Measurements from ENCODE around the gene HEXD.
"Not testable (repeated sequence)": the region's sequence is repeated elsewhere in the genome, so short reads cannot be mapped to it uniquely, and the experiment has no call there.

HEXD gene

DNA sequence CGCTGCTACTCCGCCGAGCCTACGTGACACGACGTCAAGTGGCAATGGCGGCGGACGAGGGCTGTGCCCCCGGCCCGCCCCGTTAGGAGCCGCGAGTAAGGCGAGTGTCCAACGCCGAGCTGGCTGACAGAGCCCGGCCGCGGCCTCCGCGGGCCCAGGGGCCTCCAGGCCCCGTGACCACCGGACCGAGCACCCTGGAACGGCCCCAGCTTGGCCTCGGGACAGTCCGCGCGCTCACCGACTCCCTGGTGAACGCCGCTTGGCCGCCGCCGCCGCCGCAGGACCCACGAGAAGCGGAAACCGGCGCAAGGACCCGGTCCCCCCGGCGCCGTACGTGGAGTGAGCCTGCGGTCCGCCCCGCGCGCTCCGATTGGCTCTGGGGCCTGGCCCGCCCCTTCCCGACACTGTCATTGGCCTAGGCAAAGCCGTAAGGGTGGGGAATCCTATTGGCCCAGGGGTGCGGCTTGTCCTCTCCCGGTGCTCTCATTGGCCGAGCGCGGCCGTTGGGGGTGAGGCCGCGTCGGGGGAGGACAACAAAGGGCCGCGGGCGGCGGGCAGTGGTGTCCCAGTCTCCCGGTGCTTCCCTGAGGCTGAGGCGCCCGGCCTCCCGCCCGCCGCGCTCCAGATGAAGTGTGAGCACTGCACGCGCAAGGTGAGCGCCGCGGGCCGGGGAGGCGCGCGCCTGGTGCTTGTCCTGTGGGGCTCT is 40.2 kb downstream of the HEXD start, which contains the start of gene NARF:
Gene NARF (plus strand): TSS at position 563 of the 706 bp plus-strand sequence. CDS start 63 bp downstream, at position 626.
- peak; percentile 99 for DNase-seq (ENCODE audit: low read depth)

DNA sequence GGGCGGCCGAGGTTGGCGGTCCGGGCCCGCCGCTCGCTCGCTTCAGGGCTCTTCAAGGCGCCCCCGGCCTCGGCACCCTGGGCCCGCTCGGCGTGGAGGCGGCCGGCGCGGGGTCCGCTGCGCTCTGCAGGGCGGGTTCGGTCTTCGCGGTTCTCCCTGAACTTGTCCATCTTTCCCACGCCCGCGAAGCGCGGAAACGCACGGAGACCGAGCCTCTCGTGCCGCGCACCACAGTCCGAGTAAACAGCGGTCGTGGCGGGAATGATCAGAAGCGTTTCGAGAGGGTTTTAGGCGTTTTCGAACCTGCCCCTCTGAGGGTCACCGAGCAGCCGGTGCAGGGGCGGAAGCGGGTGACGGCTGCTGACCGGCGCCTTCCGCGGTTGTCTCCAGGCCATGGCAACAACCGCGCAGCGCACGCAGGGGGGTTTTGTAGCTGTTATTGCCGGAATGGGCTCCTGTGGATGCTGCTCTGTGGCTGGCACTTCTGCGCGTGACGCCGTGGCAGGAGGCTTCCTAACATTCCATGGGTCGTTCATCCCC is 40.8 kb downstream of the HEXD start:
- DNase-seq (ENCODE audit: low read depth) = peak; percentile 56

DNA sequence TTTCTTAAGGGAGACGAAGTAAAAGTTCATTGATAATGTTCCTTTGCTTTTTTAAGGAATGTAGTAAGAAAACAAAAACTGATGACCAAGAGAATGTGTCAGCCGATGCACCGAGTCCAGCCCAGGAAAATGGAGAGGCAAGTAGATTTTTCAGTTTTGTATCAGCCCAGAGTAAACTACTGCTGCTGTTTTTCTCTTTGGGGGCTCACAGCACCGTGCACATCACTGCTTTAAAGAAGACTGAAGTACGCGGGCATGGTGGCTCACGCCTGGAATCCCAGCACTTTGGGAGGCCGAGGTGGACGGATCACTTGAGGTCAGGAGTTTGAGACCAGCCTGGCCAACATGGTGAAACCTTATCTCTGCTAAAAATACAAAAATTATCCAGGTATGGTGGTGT is 41.8 kb downstream of the HEXD start:
- DNase-seq (ENCODE audit: low read depth) = not testable (repeated sequence)

DNA sequence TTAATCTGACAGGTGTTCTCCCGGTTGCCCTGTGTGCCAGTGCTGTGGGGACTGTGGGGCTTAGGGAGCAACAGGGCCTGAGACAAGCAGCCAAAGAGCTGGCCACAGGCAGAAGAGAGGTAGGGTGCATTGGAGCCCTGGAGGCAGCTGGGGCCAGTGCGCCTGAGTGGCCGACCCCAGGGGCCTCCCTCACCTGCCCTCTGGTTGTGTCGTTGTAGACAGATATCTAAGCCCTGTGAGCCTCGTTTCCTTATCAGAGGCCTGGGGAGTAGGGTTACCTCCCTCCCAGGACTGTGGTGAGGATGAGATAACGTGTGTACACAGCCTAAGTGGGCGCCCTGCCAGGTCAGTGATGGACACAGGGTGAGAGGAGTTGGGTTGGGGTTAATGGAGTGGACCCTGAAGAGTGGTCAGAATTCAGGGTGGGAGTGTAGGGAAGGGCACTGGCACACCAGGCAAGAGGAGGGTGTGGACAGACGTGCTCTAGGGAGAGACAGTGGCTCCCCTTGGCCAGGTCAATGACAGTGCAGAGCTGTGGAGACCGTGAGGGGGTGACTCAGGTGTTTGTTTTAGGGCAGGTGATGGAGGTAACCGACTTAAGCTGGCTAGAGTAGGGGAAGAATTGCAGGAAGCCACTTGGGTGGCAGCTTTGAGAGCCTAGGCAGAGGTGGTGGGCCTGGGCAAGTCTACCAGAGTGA is 43.8 kb downstream of the HEXD start:
- no peak for DNase-seq (ENCODE audit: low read depth)

DNA sequence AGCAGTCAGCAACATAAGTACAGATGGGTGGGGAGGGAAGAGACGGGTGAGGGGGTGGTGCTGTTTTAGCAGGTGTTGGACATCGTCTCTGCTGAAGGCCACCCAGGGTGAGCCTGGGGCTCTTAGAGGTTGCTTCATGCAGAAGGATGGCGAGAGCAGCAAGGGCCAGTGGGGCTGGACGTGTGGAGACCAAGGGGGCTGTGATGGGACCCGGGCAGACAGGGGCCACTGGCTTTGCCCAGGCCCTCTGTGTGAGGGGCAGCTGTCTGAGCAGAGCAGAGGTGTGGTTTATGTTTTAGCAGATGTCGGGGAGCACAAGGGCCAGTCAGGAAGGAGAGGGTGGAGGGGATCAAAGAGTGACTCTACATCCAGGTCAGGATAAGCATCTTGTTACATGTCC is 45.2 kb downstream of the HEXD start:
- DNase-seq (ENCODE audit: low read depth) = no peak

DNA sequence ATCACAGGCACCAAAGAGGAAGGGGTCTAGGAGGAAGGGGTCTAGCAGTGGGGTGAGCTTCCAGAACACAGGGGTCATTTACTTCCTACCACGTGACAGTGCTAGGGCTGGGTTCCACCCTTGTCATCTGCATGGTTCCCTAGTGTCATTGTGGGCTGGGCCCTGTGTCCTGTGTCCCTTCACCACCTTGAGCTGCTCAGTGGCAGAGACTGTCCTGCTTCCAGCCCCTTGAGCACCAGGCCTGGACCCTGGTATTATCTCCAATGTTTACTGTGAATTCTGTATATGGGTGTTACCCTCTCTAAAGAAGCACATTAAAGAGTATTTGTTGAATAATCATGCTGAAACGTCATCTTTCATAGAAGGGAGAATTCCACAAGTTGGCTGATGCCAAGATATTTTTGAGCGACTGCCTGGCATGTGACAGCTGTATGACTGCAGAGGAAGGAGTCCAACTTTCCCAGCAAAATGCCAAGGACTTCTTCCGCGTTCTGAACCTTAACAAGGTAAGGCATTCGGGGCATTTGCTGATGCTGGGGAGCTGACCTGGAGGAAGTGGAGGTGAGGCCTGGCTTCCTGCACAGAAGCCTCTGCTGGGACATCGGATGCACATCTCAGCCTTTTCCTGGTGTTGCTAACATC is 45.9 kb downstream of the HEXD start:
- no peak for DNase-seq (ENCODE audit: low read depth)

DNA sequence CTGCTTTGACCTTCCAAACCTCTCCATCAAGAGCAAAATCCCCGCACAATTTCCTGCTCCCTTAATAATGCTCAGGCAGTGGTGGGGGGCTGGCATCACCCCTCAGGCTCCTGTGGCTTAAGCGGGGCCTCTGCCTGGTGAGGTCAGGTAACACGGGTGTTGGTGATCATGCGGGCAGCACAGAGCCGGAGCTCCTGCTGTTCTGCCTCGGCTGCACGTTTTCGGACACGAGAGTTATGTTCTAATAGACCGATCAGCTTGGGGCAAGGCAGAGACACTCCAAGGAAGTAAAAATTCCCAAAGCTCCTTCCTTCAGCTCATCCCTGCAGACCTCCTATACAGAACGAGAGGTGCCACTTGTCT is 46.4 kb downstream of the HEXD start:
- no peak for DNase-seq (ENCODE audit: low read depth)

DNA sequence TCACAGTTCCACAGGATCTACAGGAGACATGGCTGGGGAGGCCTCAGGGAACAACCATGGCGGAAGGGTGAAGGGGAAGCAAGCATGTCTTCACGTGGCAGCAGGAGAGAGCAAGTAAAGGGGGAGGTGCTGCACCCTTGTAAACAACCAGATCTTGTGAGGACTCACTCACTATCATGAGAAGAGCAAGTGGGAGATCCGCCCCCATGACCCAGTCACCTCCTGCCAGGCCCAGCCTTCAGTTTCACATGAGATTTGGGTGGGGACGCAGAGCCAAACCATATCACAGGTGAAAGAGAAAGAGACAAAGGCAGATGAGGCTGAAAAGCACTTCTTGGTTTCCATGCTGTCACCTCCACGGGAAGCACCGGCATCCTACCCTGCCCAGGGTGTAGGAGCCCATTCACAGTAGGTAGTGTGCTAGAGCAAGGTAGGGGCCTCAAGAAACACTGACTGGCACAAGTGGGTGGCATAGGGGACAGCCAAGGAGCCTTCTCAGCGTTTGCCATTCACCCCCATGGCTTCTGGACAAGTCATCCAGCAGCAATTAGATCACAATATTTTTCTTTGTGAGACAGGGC is 47.0 kb downstream of the HEXD start:
- no peak for DNase-seq (ENCODE audit: low read depth)

DNA sequence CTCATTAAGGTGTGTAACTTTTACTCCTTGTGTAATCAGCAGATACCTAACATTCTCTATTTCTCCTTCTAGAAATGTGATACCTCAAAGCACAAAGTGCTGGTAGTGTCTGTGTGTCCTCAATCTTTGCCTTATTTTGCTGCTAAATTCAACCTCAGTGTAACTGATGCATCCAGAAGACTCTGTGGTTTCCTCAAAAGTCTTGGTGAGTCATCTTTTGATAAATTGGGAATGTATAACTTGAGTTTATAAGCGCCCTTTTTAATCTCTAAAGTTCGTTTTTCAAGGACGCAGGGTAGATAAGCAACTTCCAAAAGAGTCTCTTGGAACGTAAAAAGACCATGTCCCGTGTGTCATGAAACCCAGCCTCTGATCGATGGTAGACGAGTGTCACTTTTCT is 50.5 kb downstream of the HEXD start:
- DNase-seq (ENCODE audit: low read depth) = no peak

DNA sequence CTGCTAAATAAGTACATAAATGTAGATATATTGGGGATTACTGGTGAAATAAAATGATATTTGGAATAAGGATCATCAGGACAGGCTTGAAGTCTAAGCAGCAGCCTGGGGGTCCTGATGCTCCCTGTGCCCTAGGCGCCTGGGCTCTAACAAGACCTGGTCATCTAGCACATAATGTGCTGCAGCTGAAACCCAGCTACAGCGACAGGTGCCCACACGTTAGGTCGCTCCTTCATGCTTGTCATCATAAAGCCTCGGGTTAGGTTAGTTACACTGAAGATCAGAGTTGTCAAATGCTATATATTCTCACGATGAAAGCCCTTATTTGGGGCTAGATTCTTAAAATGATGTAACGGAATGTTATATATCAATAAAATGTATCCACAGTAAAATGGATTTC is 51.9 kb downstream of the HEXD start:
- DNase-seq (ENCODE audit: low read depth) = no peak

DNA sequence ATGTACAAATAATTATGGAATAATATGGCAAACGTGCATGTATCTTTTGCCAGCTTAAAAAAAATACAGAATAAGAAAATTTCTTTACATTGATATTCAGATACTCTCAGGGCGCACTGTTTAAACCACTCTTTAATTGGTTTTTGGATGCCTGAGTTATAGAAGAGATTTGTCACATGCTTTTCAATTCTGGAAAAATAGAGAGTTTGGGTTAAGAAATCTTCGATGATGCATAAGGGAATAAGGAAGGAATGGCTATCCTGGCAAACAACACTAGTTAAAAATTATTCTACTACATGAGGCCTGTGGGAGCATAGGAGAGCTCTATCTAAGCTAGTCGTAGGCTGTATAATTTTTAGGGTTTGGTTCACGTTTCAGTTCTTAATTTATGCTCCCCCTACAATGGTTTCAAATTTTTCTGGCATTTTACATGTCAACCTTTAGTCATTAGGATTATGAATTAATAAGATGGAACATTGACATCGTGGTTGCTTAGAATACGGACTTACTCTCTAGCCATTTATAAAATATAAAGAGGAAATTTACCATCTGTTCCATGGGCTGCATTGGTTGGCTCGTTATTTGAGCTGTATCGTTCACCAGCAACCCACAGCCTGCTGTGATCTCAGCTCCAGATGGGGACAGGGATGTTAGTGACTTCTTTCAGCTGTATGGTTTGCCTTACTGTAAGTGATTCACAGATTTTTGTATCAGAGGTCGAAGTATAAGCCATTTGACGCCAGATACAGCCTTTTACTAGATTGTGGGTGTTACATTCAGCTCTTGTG is 56.3 kb downstream of the HEXD start:
- DNase-seq (ENCODE audit: low read depth) = no peak

DNA sequence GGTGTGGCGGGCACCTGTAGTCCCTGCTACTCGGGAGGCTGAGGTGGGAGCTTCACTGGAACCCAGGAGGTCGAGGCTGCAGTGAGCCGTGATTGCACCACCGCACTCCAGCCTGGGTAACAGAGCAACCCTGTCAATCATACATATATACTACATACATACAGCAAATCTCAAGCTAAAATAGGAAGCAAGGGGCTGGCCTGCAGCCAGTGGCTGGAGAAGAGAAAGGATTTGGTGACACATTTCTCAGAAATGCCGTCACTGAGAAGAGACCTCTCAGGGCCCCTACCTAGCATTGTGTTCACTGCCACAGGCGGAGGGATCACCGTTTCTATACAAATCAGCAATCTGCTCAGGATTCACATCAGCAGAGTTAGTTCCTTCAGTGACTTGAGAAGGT is 57.3 kb downstream of the HEXD start:
- peak; percentile 10 for DNase-seq (ENCODE audit: low read depth)

DNA sequence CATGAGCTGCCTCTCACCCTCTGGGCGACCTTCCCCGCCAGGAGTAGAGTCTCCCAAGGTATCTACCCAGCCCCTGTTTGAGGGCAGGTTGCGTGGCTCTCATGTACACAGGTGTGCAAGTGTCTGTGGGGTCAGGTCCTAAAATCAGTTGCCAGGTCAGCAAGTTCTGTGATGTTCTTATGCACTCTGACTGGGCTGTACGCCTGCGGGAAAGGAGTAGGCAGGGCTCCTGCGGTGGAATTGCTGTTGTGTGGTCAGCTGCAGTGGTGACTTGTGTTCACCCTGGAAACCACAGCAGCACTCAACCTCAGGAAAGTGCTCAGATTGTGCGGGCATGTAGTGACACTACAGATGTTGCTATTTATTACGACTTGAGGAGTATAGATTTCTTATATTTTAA is 59.8 kb downstream of the HEXD start:
- DNase-seq (ENCODE audit: low read depth) = no peak

DNA sequence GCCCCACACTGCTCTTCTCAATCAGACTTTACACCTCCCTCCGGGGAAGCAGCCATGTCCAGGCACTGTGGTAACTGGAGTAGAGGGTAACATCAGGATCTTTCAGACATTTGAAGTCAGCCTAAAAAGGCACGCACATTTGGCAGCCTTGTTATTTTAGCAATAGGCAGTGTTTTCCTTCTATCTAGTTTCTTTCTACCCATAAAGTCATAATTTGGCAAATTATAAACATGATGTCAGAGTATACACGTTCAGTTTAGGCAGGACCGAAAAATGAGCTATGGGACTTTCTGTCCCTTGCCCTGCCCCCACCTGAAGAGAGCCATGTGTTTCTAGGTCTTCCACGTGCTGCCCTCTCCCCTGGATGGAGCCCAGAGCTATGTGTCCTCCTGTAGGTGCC is 61.5 kb downstream of the HEXD start:
- no peak for DNase-seq (ENCODE audit: low read depth)

DNA sequence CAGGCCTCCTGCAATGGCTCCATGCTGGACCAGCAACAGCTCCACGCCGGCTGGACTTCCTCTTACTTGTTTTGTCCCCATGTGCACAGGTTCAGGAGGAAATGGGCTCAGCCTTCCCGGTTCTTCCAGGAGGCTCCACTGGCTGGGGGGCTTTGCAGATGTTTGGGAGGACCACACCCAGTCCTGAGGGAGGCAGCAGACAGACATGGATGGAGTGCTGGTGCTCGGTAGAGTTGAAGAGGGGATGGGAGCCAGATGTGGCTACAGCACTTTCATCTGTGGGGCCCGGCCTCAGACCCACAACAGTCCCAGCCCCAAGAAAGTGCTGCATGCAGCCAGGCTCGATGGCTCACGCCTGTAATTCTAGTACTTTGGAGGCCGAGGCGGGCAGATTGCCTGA is 62.2 kb downstream of the HEXD start:
- no peak for DNase-seq (ENCODE audit: low read depth)

DNA sequence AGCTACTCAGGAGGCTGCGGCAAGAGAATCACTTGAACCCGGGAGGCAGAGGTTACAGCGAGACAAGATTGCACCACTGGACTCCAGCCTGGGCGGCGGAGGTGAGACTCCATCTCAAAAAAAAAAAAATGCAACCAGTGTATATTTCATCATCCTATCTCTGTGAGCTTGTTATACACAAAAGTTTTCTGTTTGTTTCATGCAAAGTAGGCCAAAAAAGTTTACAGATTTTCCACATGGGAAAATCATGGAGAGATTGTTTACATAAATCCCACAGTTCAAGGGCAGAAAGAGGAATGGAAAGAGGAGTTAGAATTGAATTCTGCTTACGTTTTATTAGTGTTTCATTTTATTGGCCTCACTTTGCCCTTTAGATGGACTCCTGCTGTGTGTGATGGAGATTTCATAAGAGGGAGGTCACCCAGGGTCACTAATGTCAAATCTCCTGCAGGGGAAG is 65.1 kb downstream of the HEXD start:
- no peak for DNase-seq (ENCODE audit: low read depth)

DNA sequence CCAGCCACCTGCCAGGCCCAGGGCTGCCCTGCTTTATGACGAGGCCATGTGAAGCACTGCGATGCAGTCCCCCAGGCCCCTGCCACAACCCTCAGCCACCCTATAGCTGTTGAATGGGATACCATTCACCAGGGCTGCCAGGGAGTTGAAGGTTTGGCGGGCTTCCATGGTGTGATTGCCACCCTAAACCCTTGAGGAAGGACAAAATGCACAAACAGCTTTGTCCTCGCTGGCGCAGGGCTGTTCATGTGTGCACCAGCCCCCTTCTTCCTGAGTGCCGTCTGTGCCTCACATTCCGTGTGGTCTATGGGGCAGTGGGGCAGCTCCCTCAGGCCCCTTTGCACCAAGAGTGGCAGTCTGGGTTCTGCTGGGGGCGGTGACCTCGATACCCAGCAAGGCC is 65.7 kb downstream of the HEXD start:
- DNase-seq (ENCODE audit: low read depth) = no peak

DNA sequence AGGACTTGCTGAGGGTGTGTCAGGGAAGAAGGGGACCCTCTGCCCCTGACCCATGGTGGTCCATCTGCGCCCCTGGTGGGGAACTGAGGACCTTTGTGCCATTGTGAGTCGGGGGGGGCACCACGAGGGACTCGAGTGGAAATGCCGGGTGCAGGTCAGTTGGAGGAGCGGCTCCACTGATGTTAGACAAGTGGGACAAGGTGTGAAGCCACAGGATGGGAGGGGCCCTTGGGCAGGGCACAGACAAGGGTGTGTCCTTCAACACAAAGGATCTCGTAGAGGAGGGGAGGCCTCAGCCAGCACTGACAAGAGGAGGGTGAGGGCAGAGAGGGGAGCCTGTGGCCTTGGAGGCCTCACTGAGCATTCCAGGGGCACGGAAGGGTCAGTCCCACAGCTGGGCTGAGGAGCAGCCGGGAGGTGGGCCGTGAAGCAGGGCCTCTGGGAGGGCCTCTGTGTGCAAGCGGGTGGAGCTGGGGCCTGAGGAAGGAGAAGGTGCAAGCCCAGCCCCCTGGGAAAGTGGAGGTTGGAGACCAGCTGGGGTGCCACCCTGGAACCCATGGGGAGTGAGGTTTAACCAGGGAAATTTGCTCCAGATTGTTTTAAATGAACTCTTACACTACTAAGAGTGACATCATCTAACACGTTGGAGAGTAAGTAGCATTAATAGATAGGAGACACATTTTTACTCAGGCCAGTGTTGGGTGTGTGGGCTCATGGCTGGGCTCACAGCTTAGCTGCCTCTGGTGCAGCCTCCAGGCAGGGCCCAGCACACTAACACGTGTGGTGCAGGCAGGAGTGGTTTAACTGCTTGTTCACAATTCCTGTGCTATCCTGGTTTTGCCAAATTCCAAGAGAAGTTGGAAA is 68.3 kb downstream of the HEXD start:
- no peak for DNase-seq (ENCODE audit: low read depth)

DNA sequence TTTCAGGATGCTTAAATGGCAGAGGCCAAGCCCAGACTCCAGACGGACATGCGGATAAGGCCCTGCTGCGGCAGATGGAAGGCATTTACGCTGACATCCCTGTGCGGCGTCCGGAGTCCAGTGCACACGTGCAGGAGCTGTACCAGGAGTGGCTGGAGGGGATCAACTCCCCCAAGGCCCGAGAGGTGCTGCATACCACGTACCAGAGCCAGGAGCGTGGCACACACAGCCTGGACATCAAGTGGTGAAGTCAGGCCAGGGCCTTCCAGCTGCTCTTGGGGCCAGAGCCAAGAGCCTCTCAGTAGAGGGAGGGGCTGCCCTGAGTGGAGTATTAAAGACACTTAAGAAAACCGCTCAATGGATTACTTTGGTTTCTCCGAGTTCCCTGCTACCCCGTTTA is 69.8 kb downstream of the HEXD start:
- no peak for DNase-seq (ENCODE audit: low read depth)

DNA sequence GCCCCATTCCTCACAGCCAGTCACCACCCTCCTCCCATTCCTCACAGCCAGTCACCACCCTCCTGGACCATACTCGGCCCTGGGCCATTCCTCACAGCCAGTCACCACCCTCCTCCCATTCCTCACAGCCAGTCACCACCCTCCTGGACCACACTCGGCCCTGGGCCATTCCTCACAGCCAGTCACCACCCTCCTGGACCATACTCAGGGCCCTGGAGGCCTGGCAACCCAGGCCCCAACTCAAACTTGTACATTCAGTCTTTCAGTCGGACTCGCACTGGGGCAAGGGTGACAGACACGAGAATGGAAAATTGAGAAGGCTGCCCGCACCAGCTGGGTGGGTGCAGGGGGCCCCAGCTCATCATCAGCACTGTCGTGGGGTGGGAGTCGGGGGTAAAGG is 71.0 kb downstream of the HEXD start:
- peak; percentile 79 for DNase-seq (ENCODE audit: low read depth)

Data from EH (cell line).